HEK293 (cell line): ENCODE data around the gene GC.

Experiments
- CTCF ChIA-PET: fragments of 350-600 bp; formaldehyde crosslinking; extraction: SDS; loops from one replicate; lab custom pipeline; 2021; ENCODE audit warnings: antibody characterized with exemption; lab: Yijun Ruan, JAX
- POLR2A ChIA-PET: fragments of 300-600 bp; formaldehyde crosslinking; extraction: SDS; loops from one replicate; lab custom pipeline; 2020; ENCODE audit warnings: antibody characterized with exemption, inconsistent platforms; lab: Yijun Ruan, JAX
- H3K27ac ChIP-seq: fragments of 200-500 bp; sonication (Bioruptor generic); 2 replicates; pipeline ENCODE4 v1.5.1; 2014; ENCODE audit warnings: low read depth, low read length, control low read depth, inconsistent platforms; ENCODE audit errors: extremely low read depth
- H3K36me3 ChIP-seq, 2 experiments: fragments of 200-500 bp in 1 of 2; sonication (Bioruptor generic) in 1 of 2; 1 replicate in 1 of 2; 2 replicates in 1 of 2; pipeline ENCODE4 v1.5.1; 2014 to 2017; ENCODE audit warnings: inconsistent platforms in 2 of 2, low read length in 2 of 2; ENCODE audit not compliant: control insufficient read depth in 2 of 2, insufficient read depth in 1 of 2
- H3K4me1 ChIP-seq: fragments of 200-500 bp; sonication (Bioruptor generic); 2 replicates; pipeline ENCODE4 v1.5.1; 2014; ENCODE audit warnings: mild to moderate bottlenecking, low read length, inconsistent platforms; ENCODE audit not compliant: control insufficient read depth, insufficient read depth
- H3K4me3 ChIP-seq: 2 replicates; pipeline ENCODE4 v1.5.1; 2011; ENCODE audit warnings: low read depth, mild to moderate bottlenecking, control low read depth, low read length, moderate library complexity
- H3K9me3 ChIP-seq: fragments of 200-500 bp; sonication (Bioruptor generic); 2 replicates; pipeline ENCODE4 v1.5.1; 2014; ENCODE audit warnings: low read depth, low read length, inconsistent platforms; ENCODE audit not compliant: control insufficient read depth, insufficient read depth
- MYNN ChIP-seq: fragments of 450-650 bp; formaldehyde crosslinking; IDR thresholded peaks from 2 replicates; pipeline ENCODE4 v1.5.1; 2016; ENCODE audit warnings: missing biosample characterization, missing genetic modification characterization, borderline replicate concordance
- REPIN1 ChIP-seq: fragments of 450-650 bp; formaldehyde crosslinking; IDR thresholded peaks from 2 replicates; pipeline ENCODE4 v1.5.1; 2017; ENCODE audit warnings: missing biosample characterization, missing genetic modification characterization, low read depth
- SETDB1 ChIP-seq: IDR thresholded peaks from one replicate; pipeline ENCODE4 v1.6.1; 2017; ENCODE audit warnings: mild to moderate bottlenecking, low read length, moderate library complexity, mixed read lengths; ENCODE audit not compliant: insufficient read length
- ZBTB17 ChIP-seq: fragments of 450-650 bp; formaldehyde crosslinking; IDR thresholded peaks from 2 replicates; pipeline ENCODE4 v1.5.1; 2016; ENCODE audit warnings: missing biosample characterization, missing genetic modification characterization
- ZNF114 ChIP-seq: fragments of 450-650 bp; formaldehyde crosslinking; IDR thresholded peaks from 2 replicates; pipeline ENCODE4 v1.5.0; 2017; ENCODE audit warnings: missing biosample characterization, missing genetic modification characterization
- ZNF121 ChIP-seq: fragments of 450-650 bp; formaldehyde crosslinking; IDR thresholded peaks from 2 replicates; pipeline ENCODE4 v1.5.1; 2016; ENCODE audit warnings: missing biosample characterization, missing genetic modification characterization
- ZNF214 ChIP-seq: fragments of 450-650 bp; formaldehyde crosslinking; IDR thresholded peaks from 2 replicates; pipeline ENCODE4 v1.5.1; 2017; ENCODE audit warnings: missing biosample characterization, mild to moderate bottlenecking, missing genetic modification characterization, borderline replicate concordance
- ZNF24 ChIP-seq: fragments of 450-650 bp; formaldehyde crosslinking; IDR thresholded peaks from 2 replicates; pipeline ENCODE4 v1.5.1; 2016; ENCODE audit warnings: missing biosample characterization, missing genetic modification characterization
- ZNF266 ChIP-seq: fragments of 450-650 bp; formaldehyde crosslinking; IDR thresholded peaks from 2 replicates; pipeline ENCODE4 v1.5.1; 2016; ENCODE audit warnings: missing biosample characterization, missing genetic modification characterization, low read depth
- ZNF366 ChIP-seq: fragments of 450-650 bp; formaldehyde crosslinking; conservative IDR thresholded peaks from 2 replicates; pipeline ENCODE4 v1.5.1; 2016; ENCODE audit warnings: missing biosample characterization, missing genetic modification characterization
- ZNF404 ChIP-seq: fragments of 450-650 bp; formaldehyde crosslinking; IDR thresholded peaks from 2 replicates; pipeline ENCODE4 v1.5.1; 2017; ENCODE audit warnings: missing biosample characterization, missing genetic modification characterization
- ZNF510 ChIP-seq: fragments of 450-650 bp; formaldehyde crosslinking; IDR thresholded peaks from 2 replicates; pipeline ENCODE4 v1.5.1; 2018; ENCODE audit warnings: mild to moderate bottlenecking, missing genetic modification characterization, missing biosample characterization; ENCODE audit not compliant: insufficient replicate concordance
- ZNF548 ChIP-seq: fragments of 450-650 bp; formaldehyde crosslinking; IDR thresholded peaks from 2 replicates; pipeline ENCODE4 v1.5.1; 2016; ENCODE audit warnings: missing biosample characterization, missing genetic modification characterization
- ZNF600 ChIP-seq: fragments of 450-650 bp; formaldehyde crosslinking; IDR thresholded peaks from 2 replicates; pipeline ENCODE4 v1.5.1; 2016; ENCODE audit warnings: missing biosample characterization, missing genetic modification characterization
- ZNF626 ChIP-seq: fragments of 450-650 bp; sonication (Bioruptor Pico); formaldehyde crosslinking; IDR thresholded peaks from 2 replicates; pipeline ENCODE4 v1.5.1; 2018; ENCODE audit warnings: missing biosample characterization, missing genetic modification characterization, inconsistent platforms
- ZNF792 ChIP-seq: fragments of 450-650 bp; formaldehyde crosslinking; IDR thresholded peaks from 2 replicates; pipeline ENCODE4 v1.5.1; 2016; ENCODE audit warnings: missing biosample characterization, missing genetic modification characterization
- ZNF843 ChIP-seq: fragments of 450-650 bp; formaldehyde crosslinking; IDR thresholded peaks from 2 replicates; pipeline ENCODE4 v1.5.1; 2016; ENCODE audit warnings: missing biosample characterization, missing genetic modification characterization
- TF ChIP-seq, protein P1 (sequence below): fragments of 450-650 bp; formaldehyde crosslinking; IDR thresholded peaks from 2 replicates; pipeline ENCODE4 v1.5.1; 2016; ENCODE audit warnings: missing biosample characterization, missing genetic modification characterization
- TF ChIP-seq, protein P2 (sequence below): fragments of 450-650 bp; formaldehyde crosslinking; IDR thresholded peaks from 2 replicates; pipeline ENCODE4 v1.5.1; 2016; ENCODE audit warnings: missing biosample characterization, missing genetic modification characterization
- TF ChIP-seq, protein P3 (sequence below): fragments of 450-650 bp; formaldehyde crosslinking; IDR thresholded peaks from 2 replicates; pipeline ENCODE4 v1.5.1; 2016; ENCODE audit warnings: missing biosample characterization, missing genetic modification characterization
- TF ChIP-seq, protein P4 (sequence below): fragments of 450-650 bp; formaldehyde crosslinking; IDR thresholded peaks from 2 replicates; pipeline ENCODE4 v1.5.1; 2016; ENCODE audit warnings: missing biosample characterization, missing genetic modification characterization
- TF ChIP-seq, protein P5 (sequence below): fragments of 450-650 bp; formaldehyde crosslinking; IDR thresholded peaks from 2 replicates; pipeline ENCODE4 v1.5.1; 2016; ENCODE audit warnings: missing biosample characterization, missing genetic modification characterization

GC gene

DNA sequence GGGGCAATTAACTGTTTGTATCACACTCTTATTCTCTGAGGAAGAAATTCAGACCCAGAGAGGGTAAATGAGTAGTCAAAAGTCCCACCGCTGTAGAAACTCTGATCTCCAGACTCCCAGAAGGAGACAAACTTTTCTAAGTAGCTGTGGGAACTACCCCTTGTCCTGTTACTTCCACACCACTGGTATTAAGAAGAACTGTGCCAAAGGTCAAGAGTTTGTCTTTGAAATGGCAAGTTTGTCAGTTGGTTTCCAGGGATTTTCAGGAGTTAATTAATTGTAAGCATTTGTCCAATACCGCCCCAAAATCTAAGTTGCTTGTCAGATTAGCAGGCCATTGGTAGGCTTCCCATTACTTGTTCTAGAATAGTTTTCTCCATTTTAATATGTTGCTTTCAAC is 85.7 kb downstream of the GC start (continued):
- TF ChIP-seq, protein P1, sequence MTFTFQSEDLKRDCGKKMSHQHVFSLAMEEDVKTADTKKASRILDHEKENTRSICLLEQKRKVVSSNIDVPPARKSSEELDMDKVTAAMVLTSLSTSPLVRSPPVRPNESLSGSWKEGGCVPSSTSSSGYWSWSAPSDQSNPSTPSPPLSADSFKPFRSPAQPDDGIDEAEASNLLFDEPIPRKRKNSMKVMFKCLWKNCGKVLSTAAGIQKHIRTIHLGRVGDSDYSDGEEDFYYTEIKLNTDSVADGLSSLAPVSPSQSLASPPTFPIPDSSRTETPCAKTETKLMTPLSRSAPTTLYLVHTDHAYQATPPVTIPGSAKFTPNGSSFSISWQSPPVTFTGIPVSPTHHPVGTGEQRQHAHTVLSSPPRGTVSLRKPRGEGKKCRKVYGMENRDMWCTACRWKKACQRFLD (tag by site-specific recombination), result no peak
- TF ChIP-seq ZNF626 (tag by site-specific recombination), result no peak
- TF ChIP-seq, protein P2, sequence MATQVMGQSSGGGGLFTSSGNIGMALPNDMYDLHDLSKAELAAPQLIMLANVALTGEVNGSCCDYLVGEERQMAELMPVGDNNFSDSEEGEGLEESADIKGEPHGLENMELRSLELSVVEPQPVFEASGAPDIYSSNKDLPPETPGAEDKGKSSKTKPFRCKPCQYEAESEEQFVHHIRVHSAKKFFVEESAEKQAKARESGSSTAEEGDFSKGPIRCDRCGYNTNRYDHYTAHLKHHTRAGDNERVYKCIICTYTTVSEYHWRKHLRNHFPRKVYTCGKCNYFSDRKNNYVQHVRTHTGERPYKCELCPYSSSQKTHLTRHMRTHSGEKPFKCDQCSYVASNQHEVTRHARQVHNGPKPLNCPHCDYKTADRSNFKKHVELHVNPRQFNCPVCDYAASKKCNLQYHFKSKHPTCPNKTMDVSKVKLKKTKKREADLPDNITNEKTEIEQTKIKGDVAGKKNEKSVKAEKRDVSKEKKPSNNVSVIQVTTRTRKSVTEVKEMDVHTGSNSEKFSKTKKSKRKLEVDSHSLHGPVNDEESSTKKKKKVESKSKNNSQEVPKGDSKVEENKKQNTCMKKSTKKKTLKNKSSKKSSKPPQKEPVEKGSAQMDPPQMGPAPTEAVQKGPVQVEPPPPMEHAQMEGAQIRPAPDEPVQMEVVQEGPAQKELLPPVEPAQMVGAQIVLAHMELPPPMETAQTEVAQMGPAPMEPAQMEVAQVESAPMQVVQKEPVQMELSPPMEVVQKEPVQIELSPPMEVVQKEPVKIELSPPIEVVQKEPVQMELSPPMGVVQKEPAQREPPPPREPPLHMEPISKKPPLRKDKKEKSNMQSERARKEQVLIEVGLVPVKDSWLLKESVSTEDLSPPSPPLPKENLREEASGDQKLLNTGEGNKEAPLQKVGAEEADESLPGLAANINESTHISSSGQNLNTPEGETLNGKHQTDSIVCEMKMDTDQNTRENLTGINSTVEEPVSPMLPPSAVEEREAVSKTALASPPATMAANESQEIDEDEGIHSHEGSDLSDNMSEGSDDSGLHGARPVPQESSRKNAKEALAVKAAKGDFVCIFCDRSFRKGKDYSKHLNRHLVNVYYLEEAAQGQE (tag by site-specific recombination), result no peak
- TF ChIP-seq ZNF792, result no peak

DNA sequence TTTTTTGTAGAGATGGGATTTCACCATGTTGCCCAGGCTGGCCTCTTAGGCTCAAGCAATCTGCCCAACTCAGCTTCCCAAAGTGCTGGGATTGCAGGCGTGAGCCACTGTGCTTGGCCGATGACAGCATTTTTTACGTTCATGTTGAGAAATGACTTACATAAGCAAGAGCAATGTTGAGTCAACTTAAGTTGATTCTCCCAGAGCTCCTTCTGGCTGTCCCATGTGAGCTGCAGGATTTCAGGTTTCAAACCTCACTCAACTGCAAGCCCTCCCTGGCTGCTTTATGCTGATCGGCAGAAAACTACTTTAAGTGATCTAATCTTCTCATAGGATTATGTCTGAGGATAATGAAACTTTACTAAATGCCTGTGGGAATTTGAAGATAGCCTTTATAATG is 86.8 kb downstream of the GC start:
- TF ChIP-seq ZNF214, result no peak
- TF ChIP-seq ZNF24 (tag by site-specific recombination), result no peak
- no peak for TF ChIP-seq ZNF114 (tag by site-specific recombination)
- TF ChIP-seq, all 188 proteins: peak for 0
- Histone ChIP-seq H3K4me1 (no peaks in the 10 kb centered on the region), H3K4me3 (no peak overlapping the region), H3K27ac (no peak overlapping the region), H3K36me3 (no peaks in the 10 kb centered on the region), H3K9me3 (no peaks in the 10 kb centered on the region)
- CTCF ChIA-PET, result no interaction called here
- POLR2A ChIA-PET, result no interaction called here

DNA sequence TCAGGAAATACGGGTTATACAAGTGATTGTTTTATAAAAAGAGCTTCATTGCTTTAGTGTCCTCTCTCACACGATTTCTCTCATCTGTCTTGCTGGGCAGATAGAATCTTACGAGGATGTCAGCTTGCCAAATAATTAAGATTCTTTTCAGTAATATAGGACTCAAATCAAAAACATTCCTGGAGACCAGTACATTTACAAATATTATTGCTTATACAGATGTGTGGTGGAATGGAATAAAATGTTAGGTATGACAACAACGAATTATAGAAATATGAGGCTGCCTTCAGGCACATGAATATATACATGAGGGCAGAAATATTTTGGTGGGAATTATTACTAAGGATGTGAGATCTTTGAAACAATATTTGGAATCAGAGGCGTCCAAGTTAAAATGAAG is 88.9 kb downstream of the GC start:
- H3K36me3 ChIP-seq, result no peaks in the 10 kb centered on the region
- CTCF ChIA-PET, result no interaction called here
- TF ChIP-seq MYNN (tag by site-specific recombination) (no peak), ZBTB17 (tag by site-specific recombination) (no peak), ZNF366 (tag by site-specific recombination) (no peak), ZNF843 (tag by site-specific recombination) (no peak), SETDB1 (no peak), ZNF600 (tag by site-specific recombination) (no peak), ZNF266 (tag by site-specific recombination) (no peak), REPIN1 (tag by site-specific recombination) (no peak), ZNF510 (no peak), ZNF404 (tag by site-specific recombination) (no peak), ZNF548 (tag by site-specific recombination) (no peak), ZNF121 (tag by site-specific recombination) (no peak)
- TF ChIP-seq, protein P3, sequence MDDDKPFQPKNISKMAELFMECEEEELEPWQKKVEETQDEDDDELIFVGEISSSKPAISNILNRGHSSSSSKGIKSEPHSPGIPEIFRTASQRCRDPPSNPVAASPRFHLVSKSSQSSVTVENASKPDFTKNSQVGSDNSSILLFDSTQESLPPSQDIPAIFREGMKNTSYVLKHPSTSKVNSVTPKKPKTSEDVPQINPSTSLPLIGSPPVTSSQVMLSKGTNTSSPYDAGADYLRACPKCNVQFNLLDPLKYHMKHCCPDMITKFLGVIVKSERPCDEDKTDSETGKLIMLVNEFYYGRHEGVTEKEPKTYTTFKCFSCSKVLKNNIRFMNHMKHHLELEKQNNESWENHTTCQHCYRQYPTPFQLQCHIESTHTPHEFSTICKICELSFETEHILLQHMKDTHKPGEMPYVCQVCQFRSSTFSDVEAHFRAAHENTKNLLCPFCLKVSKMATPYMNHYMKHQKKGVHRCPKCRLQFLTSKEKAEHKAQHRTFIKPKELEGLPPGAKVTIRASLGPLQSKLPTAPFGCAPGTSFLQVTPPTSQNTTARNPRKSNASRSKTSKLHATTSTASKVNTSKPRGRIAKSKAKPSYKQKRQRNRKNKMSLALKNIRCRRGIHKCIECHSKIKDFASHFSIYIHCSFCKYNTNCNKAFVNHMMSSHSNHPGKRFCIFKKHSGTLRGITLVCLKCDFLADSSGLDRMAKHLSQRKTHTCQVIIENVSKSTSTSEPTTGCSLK, result no peak
- TF ChIP-seq, protein P4, sequence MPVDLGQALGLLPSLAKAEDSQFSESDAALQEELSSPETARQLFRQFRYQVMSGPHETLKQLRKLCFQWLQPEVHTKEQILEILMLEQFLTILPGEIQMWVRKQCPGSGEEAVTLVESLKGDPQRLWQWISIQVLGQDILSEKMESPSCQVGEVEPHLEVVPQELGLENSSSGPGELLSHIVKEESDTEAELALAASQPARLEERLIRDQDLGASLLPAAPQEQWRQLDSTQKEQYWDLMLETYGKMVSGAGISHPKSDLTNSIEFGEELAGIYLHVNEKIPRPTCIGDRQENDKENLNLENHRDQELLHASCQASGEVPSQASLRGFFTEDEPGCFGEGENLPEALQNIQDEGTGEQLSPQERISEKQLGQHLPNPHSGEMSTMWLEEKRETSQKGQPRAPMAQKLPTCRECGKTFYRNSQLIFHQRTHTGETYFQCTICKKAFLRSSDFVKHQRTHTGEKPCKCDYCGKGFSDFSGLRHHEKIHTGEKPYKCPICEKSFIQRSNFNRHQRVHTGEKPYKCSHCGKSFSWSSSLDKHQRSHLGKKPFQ, result no peak
- TF ChIP-seq, protein P5, sequence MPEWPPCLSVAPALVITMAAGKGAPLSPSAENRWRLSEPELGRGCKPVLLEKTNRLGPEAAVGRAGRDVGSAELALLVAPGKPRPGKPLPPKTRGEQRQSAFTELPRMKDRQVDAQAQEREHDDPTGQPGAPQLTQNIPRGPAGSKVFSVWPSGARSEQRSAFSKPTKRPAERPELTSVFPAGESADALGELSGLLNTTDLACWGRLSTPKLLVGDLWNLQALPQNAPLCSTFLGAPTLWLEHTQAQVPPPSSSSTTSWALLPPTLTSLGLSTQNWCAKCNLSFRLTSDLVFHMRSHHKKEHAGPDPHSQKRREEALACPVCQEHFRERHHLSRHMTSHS (tag by site-specific recombination), result no peak
- TF ChIP-seq, all 188 proteins: peak for 0

More for the DNA sequence above, 88.9 kb downstream of the GC start:
- Histone ChIP-seq H3K4me3 (no peak overlapping the region), H3K4me1 (no peaks in the 10 kb centered on the region), H3K9me3 (no peaks in the 10 kb centered on the region), H3K27ac (no peak overlapping the region)
- POLR2A ChIA-PET, result no interaction called here
